Measurements from ENCODE around the gene PRR29.

GRCh38 chr17:63972796-63973195 lies 25.4 kb upstream of the PRR29 start, which contains the start of gene SCN4A:
- TF ChIP-seq, protein P1, sequence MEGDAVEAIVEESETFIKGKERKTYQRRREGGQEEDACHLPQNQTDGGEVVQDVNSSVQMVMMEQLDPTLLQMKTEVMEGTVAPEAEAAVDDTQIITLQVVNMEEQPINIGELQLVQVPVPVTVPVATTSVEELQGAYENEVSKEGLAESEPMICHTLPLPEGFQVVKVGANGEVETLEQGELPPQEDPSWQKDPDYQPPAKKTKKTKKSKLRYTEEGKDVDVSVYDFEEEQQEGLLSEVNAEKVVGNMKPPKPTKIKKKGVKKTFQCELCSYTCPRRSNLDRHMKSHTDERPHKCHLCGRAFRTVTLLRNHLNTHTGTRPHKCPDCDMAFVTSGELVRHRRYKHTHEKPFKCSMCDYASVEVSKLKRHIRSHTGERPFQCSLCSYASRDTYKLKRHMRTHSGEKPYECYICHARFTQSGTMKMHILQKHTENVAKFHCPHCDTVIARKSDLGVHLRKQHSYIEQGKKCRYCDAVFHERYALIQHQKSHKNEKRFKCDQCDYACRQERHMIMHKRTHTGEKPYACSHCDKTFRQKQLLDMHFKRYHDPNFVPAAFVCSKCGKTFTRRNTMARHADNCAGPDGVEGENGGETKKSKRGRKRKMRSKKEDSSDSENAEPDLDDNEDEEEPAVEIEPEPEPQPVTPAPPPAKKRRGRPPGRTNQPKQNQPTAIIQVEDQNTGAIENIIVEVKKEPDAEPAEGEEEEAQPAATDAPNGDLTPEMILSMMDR (IDR thresholded peaks at IDR 0.05; ENCODE audit: low read length) = no peak
- TF ChIP-seq EZH2phosphoT487 (IDR thresholded peaks at IDR 0.05; ENCODE audit: low read length) = no peak

Data from MM.1S (cell line).